ENCODE results near the gene NYAP1. TPM values are rescaled to one million over a fixed set of nuclear protein-coding genes. Genes with fewer than 3 reads are reported as not detected.
A peak's percentile ranks its signal among the peaks of the same experiment; 100 is the strongest.

Gene NYAP1
- total RNA-seq, 1 donor from 2014 or later, result 2.5 TPM

- Histone ChIP-seq H3K27ac (ENCODE audit: low read depth, low read length) (no peak overlapping the region), H2AFZ (ENCODE audit: low read depth, low read length) (no peak overlapping the region), H3K4me3 (ENCODE audit: insufficient read depth, low read depth, low read length) (no peak overlapping the region), H4K20me1 (ENCODE audit: insufficient read depth, low read length) (no peaks in the 10 kb centered on the region), H3K9ac (ENCODE audit: low read length) (no peak overlapping the region), H3K9me3 (ENCODE audit: insufficient read depth, low read depth, low read length) (no peaks in the 10 kb centered on the region), H3K4me1 (ENCODE audit: insufficient read depth, low read length) (peaks cover 14% of the 10 kb centered on the region), H3K27me3 (ENCODE audit: insufficient read depth, low read length) (peaks cover 7% of the 10 kb centered on the region), H3K79me2 (ENCODE audit: insufficient read depth, low read length) (no peaks in the 10 kb centered on the region), H3K36me3 (ENCODE audit: insufficient read depth, low read length) (no peaks in the 10 kb centered on the region), H3K4me2 (ENCODE audit: low read length) (peak overlapping the region; percentile 15)
- DNase-seq (ENCODE audit: low read depth), result peak; percentile 47
- no peaks in the 10 kb centered on the region for H3K36me3 Mint-ChIP-seq (ENCODE audit: low read depth, unreplicated experiment)
- TF ChIP-seq EZH2 (IDR thresholded peaks at IDR 0.05; ENCODE audit: insufficient read depth, low read length), result no peak
- TF ChIP-seq CTCF (IDR thresholded peaks at IDR 0.05; ENCODE audit: insufficient read depth, low read depth, low read length), result no peak
- no peaks in the 10 kb centered on the region for H3K9me3 Mint-ChIP-seq (ENCODE audit: unreplicated experiment)
- H3K4me1 Mint-ChIP-seq (ENCODE audit: low read depth, unreplicated experiment), result peaks cover 9% of the 10 kb centered on the region
- H3K27ac Mint-ChIP-seq (ENCODE audit: unreplicated experiment), result no peak overlapping the region
- H3K27me3 Mint-ChIP-seq (ENCODE audit: low read depth, unreplicated experiment), result peaks cover 6% of the 10 kb centered on the region
- no peak for FAIRE-seq
- H3K4me3 Mint-ChIP-seq (ENCODE audit: unreplicated experiment), result no peak overlapping the region
Measured at GRCh38 chr7:100515072-100515532, 31.4 kb downstream of the NYAP1 start.

- peaks cover 14% of the 10 kb centered on the region for H3K4me1 ChIP-seq (ENCODE audit: insufficient read depth, low read length)
- H3K27me3 Mint-ChIP-seq (ENCODE audit: low read depth, unreplicated experiment), result peaks cover 3% of the 10 kb centered on the region
- TF ChIP-seq CTCF (IDR thresholded peaks at IDR 0.05; ENCODE audit: insufficient read depth, low read depth, low read length) (no peak), EZH2 (IDR thresholded peaks at IDR 0.05; ENCODE audit: insufficient read depth, low read length) (no peak)
- peaks cover 9% of the 10 kb centered on the region for H3K27me3 ChIP-seq (ENCODE audit: insufficient read depth, low read length)
- no peak overlapping the region for H2AFZ ChIP-seq (ENCODE audit: low read depth, low read length)
- H3K4me2 ChIP-seq (ENCODE audit: low read length), result peak overlapping the region; percentile 21
- no peak overlapping the region for H3K4me3 Mint-ChIP-seq (ENCODE audit: unreplicated experiment)
- FAIRE-seq (no peak), DNase-seq (ENCODE audit: low read depth) (peak; percentile 95)
- H3K36me3 ChIP-seq (ENCODE audit: insufficient read depth, low read length), result no peaks in the 10 kb centered on the region
- no peaks in the 10 kb centered on the region for H3K9me3 Mint-ChIP-seq (ENCODE audit: unreplicated experiment)
- H3K27ac ChIP-seq (ENCODE audit: low read depth, low read length), result no peak overlapping the region
- peak overlapping the region; percentile 4 for H3K27ac Mint-ChIP-seq (ENCODE audit: unreplicated experiment)
- H3K36me3 Mint-ChIP-seq (ENCODE audit: low read depth, unreplicated experiment), result no peaks in the 10 kb centered on the region
- H3K4me1 Mint-ChIP-seq (ENCODE audit: low read depth, unreplicated experiment), result peaks cover 9% of the 10 kb centered on the region
- no peaks in the 10 kb centered on the region for H3K79me2 ChIP-seq (ENCODE audit: insufficient read depth, low read length)
- H3K9me3 ChIP-seq (ENCODE audit: insufficient read depth, low read depth, low read length), result no peaks in the 10 kb centered on the region
- no peak overlapping the region for H3K9ac ChIP-seq (ENCODE audit: low read length)
- H4K20me1 ChIP-seq (ENCODE audit: insufficient read depth, low read length), result no peaks in the 10 kb centered on the region
- H3K4me3 ChIP-seq (ENCODE audit: insufficient read depth, low read depth, low read length), result no peak overlapping the region
Measured at GRCh38 chr7:100516135-100516812, 32.5 kb downstream of the NYAP1 start.

GRCh38 chr7:100517305-100517704, 33.6 kb downstream of the NYAP1 start:
- TF ChIP-seq EZH2 (IDR thresholded peaks at IDR 0.05; ENCODE audit: insufficient read depth, low read length) (no peak), CTCF (IDR thresholded peaks at IDR 0.05; ENCODE audit: insufficient read depth, low read depth, low read length) (no peak)
- Histone ChIP-seq H3K9ac (ENCODE audit: low read length) (no peak overlapping the region), H3K4me3 (ENCODE audit: insufficient read depth, low read depth, low read length) (no peak overlapping the region), H3K4me1 (ENCODE audit: insufficient read depth, low read length) (peaks cover 14% of the 10 kb centered on the region), H3K27me3 (ENCODE audit: insufficient read depth, low read length) (peaks cover 15% of the 10 kb centered on the region), H4K20me1 (ENCODE audit: insufficient read depth, low read length) (no peaks in the 10 kb centered on the region), H3K9me3 (ENCODE audit: insufficient read depth, low read depth, low read length) (no peaks in the 10 kb centered on the region), H3K79me2 (ENCODE audit: insufficient read depth, low read length) (no peaks in the 10 kb centered on the region), H2AFZ (ENCODE audit: low read depth, low read length) (no peak overlapping the region), H3K36me3 (ENCODE audit: insufficient read depth, low read length) (no peaks in the 10 kb centered on the region), H3K4me2 (ENCODE audit: low read length) (no peak overlapping the region), H3K27ac (ENCODE audit: low read depth, low read length) (no peak overlapping the region)
- H3K4me3 Mint-ChIP-seq (ENCODE audit: unreplicated experiment), result no peak overlapping the region
- H3K27me3 Mint-ChIP-seq (ENCODE audit: low read depth, unreplicated experiment), result peaks cover 3% of the 10 kb centered on the region
- H3K27ac Mint-ChIP-seq (ENCODE audit: unreplicated experiment), result no peak overlapping the region
- H3K36me3 Mint-ChIP-seq (ENCODE audit: low read depth, unreplicated experiment), result no peaks in the 10 kb centered on the region
- no peak for DNase-seq (ENCODE audit: low read depth)
- H3K9me3 Mint-ChIP-seq (ENCODE audit: unreplicated experiment), result no peaks in the 10 kb centered on the region
- FAIRE-seq, result no peak
- peaks cover 9% of the 10 kb centered on the region for H3K4me1 Mint-ChIP-seq (ENCODE audit: low read depth, unreplicated experiment)
